HepG2 (cell line): ENCODE data around the gene TAF3. TPM values are rescaled to one million over a fixed set of nuclear protein-coding genes. Genes with fewer than 3 reads are reported as not detected.

ENCODE experiments used
- ATAC-seq: fragments of 200-7000 bp; cut with Tn5 transposase; 3 replicates; pipeline ENCODE4 v1.9.1; 2020; ENCODE audit warnings: mild to moderate bottlenecking, moderate library complexity
- BruUV-seq: library from RNA; stranded (reverse); fragments of 400-500 nt; replicated peaks from 2 replicates; lab custom pipeline; 2021; lab: Mats Ljungman, UMichigan
- CTCF ChIA-PET: fragments of 300-600 bp; formaldehyde crosslinking; extraction: SDS; loops from one replicate; lab custom pipeline; 2021; ENCODE audit warnings: low total read pairs, inconsistent platforms, low intra/inter-chr PET ratio; lab: Yijun Ruan, JAX
- POLR2A ChIA-PET: fragments of 350-600 bp; sonication (Branson Sonifier 250); formaldehyde crosslinking; loops from one replicate; lab custom pipeline; 2020; ENCODE audit warnings: antibody characterized with exemption, inconsistent platforms; lab: Yijun Ruan, JAX
- DNase-seq: peaks from one replicate; pipeline ENCODE4 v3.0.0-alpha.2; 2015; ENCODE audit warnings: low spot score
- FAIRE-seq: peaks from 3 replicates; lab custom pipeline; 2011; peaks lifted over from hg19 to GRCh38; lab: Jason Lieb, UNC
- H2AFZ ChIP-seq: one replicate; pipeline ENCODE4 v1.6.1; 2011; ENCODE audit warnings: low read length, inconsistent platforms
- H3K27ac ChIP-seq: fragments of 300-600 bp; 3 replicates; pipeline ENCODE4 v1.8.0; 2011; ENCODE audit warnings: mixed run types, mild to moderate bottlenecking, mixed read lengths, low read length, inconsistent platforms; ENCODE audit not compliant: insufficient read depth; ENCODE audit errors: extremely low read length
- H3K27me3 ChIP-seq, 2 experiments: fragments of 200-600 bp in 1 of 2; 2 replicates in 1 of 2; 3 replicates in 1 of 2; pipeline versions ENCODE4 v1.6.0 to v1.8.0; 2011; ENCODE audit warnings: low read length in 2 of 2, mild to moderate bottlenecking in 2 of 2, moderate library complexity in 2 of 2, inconsistent platforms in 1 of 2; ENCODE audit not compliant: insufficient read depth in 2 of 2, control insufficient read depth in 1 of 2
- H3K36me3 ChIP-seq, 2 experiments: fragments of 200-600 bp in 1 of 2; replicated peaks in 1 of 2; 2 replicates in 1 of 2; 3 replicates in 1 of 2; pipeline versions ENCODE4 v1.5.1 to v1.8.0; 2011; ENCODE audit warnings: low read length in 2 of 2, inconsistent platforms in 1 of 2; ENCODE audit not compliant: insufficient read depth in 2 of 2, control insufficient read depth in 1 of 2
- H3K4me1 ChIP-seq: 2 replicates; pipeline ENCODE4 v1.5.1; 2012; ENCODE audit warnings: low read length, inconsistent platforms; ENCODE audit not compliant: insufficient read depth
- H3K4me2 ChIP-seq: 2 replicates; pipeline ENCODE4 v1.6.0; 2011; ENCODE audit warnings: low read depth, low read length, inconsistent platforms
- H3K4me3 ChIP-seq, 3 experiments: fragments of 200-600 bp in 1 of 3; sonication (generic), shearing (Covaris generic) in 1 of 3; replicated peaks in 1 of 3; 2 replicates each; pipeline ENCODE4 v1.5.1; 2011 to 2016; ENCODE audit warnings: low read length in 3 of 3, inconsistent platforms in 2 of 3, low read depth in 2 of 3, mild to moderate bottlenecking in 2 of 3, control low read depth in 1 of 3, mixed read lengths in 1 of 3; ENCODE audit not compliant: insufficient read depth in 1 of 3
- H3K79me2 ChIP-seq: one replicate; pipeline ENCODE4 v1.6.1; 2011; ENCODE audit warnings: low read length, inconsistent platforms; ENCODE audit not compliant: insufficient read depth
- H3K9ac ChIP-seq: 2 replicates; pipeline ENCODE4 v1.6.0; 2011; ENCODE audit warnings: mild to moderate bottlenecking, low read depth, low read length, inconsistent platforms; ENCODE audit not compliant: insufficient read depth
- H3K9me3 ChIP-seq: 2 replicates; pipeline ENCODE4 v1.5.1; 2012; ENCODE audit warnings: mild to moderate bottlenecking, low read length
- H4K20me1 ChIP-seq: 2 replicates; pipeline ENCODE4 v1.6.0; 2011; ENCODE audit warnings: inconsistent platforms, mild to moderate bottlenecking, low read length, moderate library complexity; ENCODE audit not compliant: insufficient read depth
- HDAC6 ChIP-seq: fragments of 200-600 bp; sonication (generic); IDR thresholded peaks from 2 replicates; pipeline ENCODE4 v1.7.0; 2017; ENCODE audit warnings: mild to moderate bottlenecking, antibody characterized with exemption, low read length, low read depth
- NFIB ChIP-seq: sonication (generic); formaldehyde crosslinking; IDR thresholded peaks from 2 replicates; pipeline ENCODE4 v1.9.0; 2021; ENCODE audit warnings: missing genetic modification reagents, mild to moderate bottlenecking, borderline replicate concordance
- TBL1XR1 ChIP-seq: fragments of 150-350 bp; IDR thresholded peaks from 2 replicates; pipeline ENCODE4 v1.6.1; 2014; ENCODE audit warnings: borderline replicate concordance, low read length; ENCODE audit not compliant: partially characterized antibody
- ZNF441 ChIP-seq: sonication (generic); formaldehyde crosslinking; IDR thresholded peaks from 2 replicates; pipeline ENCODE4 v1.7.0; 2021; ENCODE audit warnings: missing genetic modification reagents, borderline replicate concordance
- ZNF543 ChIP-seq: sonication (generic); formaldehyde crosslinking; IDR thresholded peaks from 2 replicates; pipeline ENCODE4 v1.4.0; 2020; ENCODE audit warnings: mild to moderate bottlenecking, missing genetic modification reagents
- ZNF7 ChIP-seq: IDR thresholded peaks from 2 replicates; pipeline ENCODE4 v1.6.1; 2016; ENCODE audit warnings: missing biosample characterization, missing genetic modification reagents
- WGBS: methylation state at CpG from one replicate; pipeline ENCODE4 v1.1.6; 2017; ENCODE audit warnings: low lambda C conversion rate; 5-methylcytosine and 5-hydroxymethylcytosine counted together
- in situ Hi-C: cut with HindIII; loops from 2 replicates; pipeline ENCODE4 v1.10.0; 2017; ENCODE audit warnings: low pct_unique_long_range_greater_than_20kb; ENCODE audit not compliant: extremely low pct_ligation_motif_present
- intact Hi-C: fragments of 100-400 bp; cut with micrococcal nuclease; formaldehyde crosslinking; loops from one replicate; pipeline ENCODE4 v1.10.0; 2022; ENCODE audit not compliant: unreplicated experiment
- polyA plus RNA-seq, 8 experiments: library from polyadenylated mRNA; depleted of rRNA in 3 of 8; stranded (reverse) in 7 of 8; unstranded in 1 of 8; fragments of >200 nt; fragmentation: Illumina TruSeq in 4 of 8; extraction: Trizol in 4 of 8; gene quantifications; 2 replicates each; pipeline versions ENCODE4 v1.2.1 to v1.2.3, GENCODE V29; 2011 to 2016; ENCODE audit warnings: low read depth in 4 of 8, missing spikeins in 1 of 8, mixed read lengths in 1 of 8; ENCODE audit not compliant: insufficient read depth in 1 of 8
- total RNA-seq, 5 experiments: library from RNA; depleted of rRNA; stranded (reverse); fragments of >200 nt; fragmentation: Illumina TruSeq; extraction: Trizol; gene quantifications; 2 replicates each; pipeline ENCODE4 v1.2.3, GENCODE V29; 2016; ENCODE audit warnings: low read depth in 1 of 5
- TF ChIP-seq, protein P1 (sequence below): sonication (generic); formaldehyde crosslinking; IDR thresholded peaks from 2 replicates; pipeline ENCODE4 v1.4.0; 2020; ENCODE audit warnings: missing genetic modification reagents, mild to moderate bottlenecking, borderline replicate concordance
- TF ChIP-seq, protein P2 (sequence below), 2 experiments: sonication (generic) in 1 of 2; formaldehyde crosslinking in 1 of 2; IDR thresholded peaks; 2 replicates each; pipeline versions ENCODE4 v1.4.0 to v1.6.1; 2018 to 2020; ENCODE audit warnings: missing genetic modification reagents in 2 of 2, borderline replicate concordance in 1 of 2, low read depth in 1 of 2, mild to moderate bottlenecking in 1 of 2, missing biosample characterization in 1 of 2

Gene TAF3
- total and polyA plus RNA-seq, 2 of the 13 experiments (the other 11 are each of a cell fraction or from before 2014, with no cell fraction given), result 1.7 to 2.9 TPM

DNA sequence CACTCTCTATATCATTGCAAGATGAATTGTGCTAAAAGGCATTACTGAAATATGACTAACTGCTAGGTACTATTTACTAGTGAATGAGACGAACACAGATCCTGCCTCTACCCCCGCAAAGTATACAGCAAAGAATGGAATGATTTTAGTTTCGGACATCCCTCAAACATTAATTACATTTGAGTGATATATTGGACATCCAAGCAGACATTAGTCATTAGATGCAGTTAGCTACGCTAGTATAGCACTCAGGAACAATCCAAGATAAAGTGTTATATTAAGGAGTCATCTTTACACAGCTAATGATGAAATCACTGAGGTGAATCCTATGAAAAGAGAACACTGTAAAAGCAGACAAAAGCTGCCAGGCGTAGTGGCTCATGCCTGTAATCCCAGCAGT, 7.3 kb upstream of the TAF3 start:
- Histone ChIP-seq H3K27ac (no peak overlapping the region), H3K36me3 (peaks cover 2 to 15% of the 10 kb centered on the region in 2 experiments; a peak in 3 of 5 replicates), H3K9ac (no peak overlapping the region), H3K27me3 (no peaks in the 10 kb centered on the region), H3K4me2 (no peak overlapping the region), H3K9me3 (no peaks in the 10 kb centered on the region), H3K79me2 (no peaks in the 10 kb centered on the region), H3K4me3 (no peak overlapping the region), H4K20me1 (no peaks in the 10 kb centered on the region), H2AFZ (no peak overlapping the region), H3K4me1 (peaks cover 46% of the 10 kb centered on the region)
- in situ Hi-C loops, result no loop called here
- FAIRE-seq (no peak), DNase-seq (no peak), ATAC-seq (no peak; the same call in 2 of the 3 replicates)
- WGBS, result 92% methylated on average over 5 of the region's 5 CpGs
- POLR2A ChIA-PET, result interaction anchor here (0.8 to 2.8 kb wide), 2 partner anchors 7 to 23 kb away, joined by 3 to 10 read pairs; partner anchors contain the start of genes ATP5F1C, KIN and TAF3
- TF ChIP-seq ZNF441 (CRISPR knock-in tag) (no peak), NFIB (CRISPR knock-in tag) (no peak), ZNF7 (CRISPR knock-in tag) (peak; percentile 81), HDAC6 (no peak), TBL1XR1 (no peak), ZNF543 (no peak)
- TF ChIP-seq, protein P1, sequence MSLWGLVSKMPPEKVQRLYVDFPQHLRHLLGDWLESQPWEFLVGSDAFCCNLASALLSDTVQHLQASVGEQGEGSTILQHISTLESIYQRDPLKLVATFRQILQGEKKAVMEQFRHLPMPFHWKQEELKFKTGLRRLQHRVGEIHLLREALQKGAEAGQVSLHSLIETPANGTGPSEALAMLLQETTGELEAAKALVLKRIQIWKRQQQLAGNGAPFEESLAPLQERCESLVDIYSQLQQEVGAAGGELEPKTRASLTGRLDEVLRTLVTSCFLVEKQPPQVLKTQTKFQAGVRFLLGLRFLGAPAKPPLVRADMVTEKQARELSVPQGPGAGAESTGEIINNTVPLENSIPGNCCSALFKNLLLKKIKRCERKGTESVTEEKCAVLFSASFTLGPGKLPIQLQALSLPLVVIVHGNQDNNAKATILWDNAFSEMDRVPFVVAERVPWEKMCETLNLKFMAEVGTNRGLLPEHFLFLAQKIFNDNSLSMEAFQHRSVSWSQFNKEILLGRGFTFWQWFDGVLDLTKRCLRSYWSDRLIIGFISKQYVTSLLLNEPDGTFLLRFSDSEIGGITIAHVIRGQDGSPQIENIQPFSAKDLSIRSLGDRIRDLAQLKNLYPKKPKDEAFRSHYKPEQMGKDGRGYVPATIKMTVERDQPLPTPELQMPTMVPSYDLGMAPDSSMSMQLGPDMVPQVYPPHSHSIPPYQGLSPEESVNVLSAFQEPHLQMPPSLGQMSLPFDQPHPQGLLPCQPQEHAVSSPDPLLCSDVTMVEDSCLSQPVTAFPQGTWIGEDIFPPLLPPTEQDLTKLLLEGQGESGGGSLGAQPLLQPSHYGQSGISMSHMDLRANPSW, result no peak
- TF ChIP-seq, protein P2, sequence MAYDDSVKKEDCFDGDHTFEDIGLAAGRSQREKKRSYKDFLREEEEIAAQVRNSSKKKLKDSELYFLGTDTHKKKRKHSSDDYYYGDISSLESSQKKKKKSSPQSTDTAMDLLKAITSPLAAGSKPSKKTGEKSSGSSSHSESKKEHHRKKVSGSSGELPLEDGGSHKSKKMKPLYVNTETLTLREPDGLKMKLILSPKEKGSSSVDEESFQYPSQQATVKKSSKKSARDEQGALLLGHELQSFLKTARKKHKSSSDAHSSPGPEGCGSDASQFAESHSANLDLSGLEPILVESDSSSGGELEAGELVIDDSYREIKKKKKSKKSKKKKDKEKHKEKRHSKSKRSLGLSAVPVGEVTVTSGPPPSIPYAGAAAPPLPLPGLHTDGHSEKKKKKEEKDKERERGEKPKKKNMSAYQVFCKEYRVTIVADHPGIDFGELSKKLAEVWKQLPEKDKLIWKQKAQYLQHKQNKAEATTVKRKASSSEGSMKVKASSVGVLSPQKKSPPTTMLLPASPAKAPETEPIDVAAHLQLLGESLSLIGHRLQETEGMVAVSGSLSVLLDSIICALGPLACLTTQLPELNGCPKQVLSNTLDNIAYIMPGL (CRISPR knock-in tag; IDR thresholded peaks at IDR 0.05; ENCODE audit: borderline replicate concordance in 1 of 2, low read depth in 1 of 2), result 0 out of 4 replicates have a peak, but pooled peaks of 1 of the 2 experiments have one; percentile 31
- intact Hi-C loops, result no loop called here
- CTCF ChIA-PET, result no interaction called here
- BruUV-seq, result no TSS peak
